ENCODE measurements around the gene B9D2. TPM values are rescaled to one million over a fixed set of nuclear protein-coding genes. Genes with fewer than 3 reads are reported as not detected.
A peak's percentile ranks its signal among the peaks of the same experiment; 100 is the strongest.

Gene B9D2
- total and polyA plus RNA-seq, 2 experiments from 2014 or later = 2.7 to 7.4 TPM

- Histone ChIP-seq H3K27ac (ENCODE audit: low read depth) (0 out of 2 replicates have a peak overlapping the region, but pooled peaks have one; percentile 90), H4K20me1 (replicated peaks; ENCODE audit: insufficient read depth) (peaks cover 7% of the 10 kb centered on the region; the same call in 1 of the 2 replicates), H3K27me3 (ENCODE audit: insufficient read depth) (no peaks in the 10 kb centered on the region), H3K4me1 (ENCODE audit: insufficient read depth) (peaks cover 15% of the 10 kb centered on the region), H3K4me2 (no peak overlapping the region), H3K4me3 (no peak overlapping the region), H3K9me2 (ENCODE audit: insufficient read depth) (no peaks in the 10 kb centered on the region), H3K36me3 (ENCODE audit: insufficient read depth) (peaks cover 59% of the 10 kb centered on the region), H3F3A (replicated peaks; ENCODE audit: low read depth) (peaks cover 52% of the 10 kb centered on the region), H3K79me2 (replicated peaks; ENCODE audit: insufficient read depth) (peaks cover 5% of the 10 kb centered on the region), H2AFZ (no peak overlapping the region)
- Mint-ChIP-seq H3K4me1 (peaks cover 21% of the 10 kb centered on the region), H3K4me3 (no peak overlapping the region; the same call in 2 of the 3 replicates), H3K27ac (no peak overlapping the region), H3K9me3 (no peaks in the 10 kb centered on the region; the same call in 2 of the 3 replicates), H3K36me3 (ENCODE audit: low read depth) (peaks cover 65% of the 10 kb centered on the region), H3K27me3 (ENCODE audit: insufficient read depth, low read depth, poor library complexity) (peaks cover 30% of the 10 kb centered on the region)
- ATAC-seq (no peak), DNase-seq (ENCODE audit: low spot score) (no peak)
- TF ChIP-seq REST (IDR thresholded peaks at IDR 0.05; ENCODE audit: unreplicated experiment) = peak; percentile 21
- no peak for TF ChIP-seq ZNF462 (CRISPR knock-in tag; IDR thresholded peaks at IDR 0.05)
These were observed 57.8 kb downstream of the B9D2 start for GRCh38 chr19:41305927-41306793.
